ENCODE data around the gene PXT1.
"Not testable (repeated sequence)": the region's sequence is repeated elsewhere in the genome, so short reads cannot be mapped to it uniquely, and the experiment has no call there.

Gene PXT1

GRCh38 chr6:36373368-36374019 lies 69.2 kb downstream of the PXT1 start:
- FAIRE-seq (no peak), DNase-seq (ENCODE audit: insufficient read length, low spot score) (no peak)

GRCh38 chr6:36372088-36372487 lies 70.6 kb downstream of the PXT1 start:
- DNase-seq (ENCODE audit: insufficient read length, low spot score): no peak
- no peak for FAIRE-seq

GRCh38 chr6:36371211-36371610 lies 71.4 kb downstream of the PXT1 start:
- no peak for DNase-seq (ENCODE audit: insufficient read length, low spot score)

GRCh38 chr6:36370638-36371037 lies 72.0 kb downstream of the PXT1 start:
- FAIRE-seq: no peak
- no peak for DNase-seq (ENCODE audit: insufficient read length, low spot score)

More at GRCh38 chr6:36371211-36371610, 71.4 kb downstream of the PXT1 start:
- no peak for FAIRE-seq

- DNase-seq (ENCODE audit: insufficient read length, low spot score) (no peak), FAIRE-seq (no peak)
These were observed 73.5 kb downstream of the PXT1 start for GRCh38 chr6:36368921-36369865.

- FAIRE-seq (no peak), DNase-seq (ENCODE audit: insufficient read length, low spot score) (no peak)
These were observed 74.2 kb downstream of the PXT1 start for GRCh38 chr6:36368421-36368820.

- DNase-seq (ENCODE audit: insufficient read length, low spot score) (no peak), FAIRE-seq (no peak)
These were observed 74.9 kb downstream of the PXT1 start for GRCh38 chr6:36367743-36368142.

GRCh38 chr6:36364669-36365479 lies 77.8 kb downstream of the PXT1 start:
- no peak for FAIRE-seq
- no peak for DNase-seq (ENCODE audit: insufficient read length, low spot score)

- FAIRE-seq: not testable (repeated sequence)
These were observed 78.5 kb downstream of the PXT1 start for GRCh38 chr6:36364061-36364635.

GRCh38 chr6:36363371-36363752 lies 79.3 kb downstream of the PXT1 start:
- not testable (repeated sequence) for DNase-seq (ENCODE audit: insufficient read length, low spot score); FAIRE-seq

More at GRCh38 chr6:36364061-36364635, 78.5 kb downstream of the PXT1 start:
- DNase-seq (ENCODE audit: insufficient read length, low spot score): not testable (repeated sequence)

GRCh38 chr6:36362551-36363370 lies 79.9 kb downstream of the PXT1 start:
- FAIRE-seq (no peak), DNase-seq (ENCODE audit: insufficient read length, low spot score) (no peak)

GRCh38 chr6:36361071-36361470 lies 81.6 kb downstream of the PXT1 start:
- no peak for DNase-seq (ENCODE audit: insufficient read length, low spot score)
- FAIRE-seq: no peak

GRCh38 chr6:36360241-36361054 lies 82.2 kb downstream of the PXT1 start:
- FAIRE-seq (no peak), DNase-seq (ENCODE audit: insufficient read length, low spot score) (peak; percentile 85)

- FAIRE-seq (no peak), DNase-seq (ENCODE audit: insufficient read length, low spot score) (no peak)
These were observed 84.3 kb downstream of the PXT1 start for GRCh38 chr6:36358226-36358915.

GRCh38 chr6:36357872-36358225 lies 84.8 kb downstream of the PXT1 start:
- FAIRE-seq: no peak
- no peak for DNase-seq (ENCODE audit: insufficient read length, low spot score)

GRCh38 chr6:36355819-36356218 lies 86.8 kb downstream of the PXT1 start:
- DNase-seq (ENCODE audit: insufficient read length, low spot score) (no peak), FAIRE-seq (no peak)

GRCh38 chr6:36353411-36353915 lies 89.2 kb downstream of the PXT1 start:
- DNase-seq (ENCODE audit: insufficient read length, low spot score) (no peak), FAIRE-seq (no peak)

GRCh38 chr6:36352477-36353157 lies 90.0 kb downstream of the PXT1 start:
- no peak for DNase-seq (ENCODE audit: insufficient read length, low spot score)
- FAIRE-seq: peak; percentile 9

All from HTR-8/SVneo (cell line).